HG02642 (cell line): ENCODE data around the gene WNK2.

Experiments
- ATAC-seq: cut with Tn5 transposase; IDR thresholded peaks from one replicate; pipeline ENCODE4 v1.9.1; 2021; ENCODE audit warnings: mild to moderate bottlenecking; ENCODE audit not compliant: unreplicated experiment, poor library complexity

Gene WNK2

GRCh38 chr9:93287593-93287992 lies 103.7 kb downstream of the WNK2 start:
- ATAC-seq = no peak

- ATAC-seq = no peak
Observed at GRCh38 chr9:93288341-93288740, 104.4 kb downstream of the WNK2 start.

GRCh38 chr9:93288891-93289883 lies 105.2 kb downstream of the WNK2 start:
- ATAC-seq = no peak

GRCh38 chr9:93290495-93291434 lies 106.8 kb downstream of the WNK2 start:
- no peak for ATAC-seq

GRCh38 chr9:93291536-93292287 lies 107.8 kb downstream of the WNK2 start:
- ATAC-seq = no peak

- ATAC-seq = no peak
Observed at GRCh38 chr9:93292288-93292615, 108.3 kb downstream of the WNK2 start.

GRCh38 chr9:93292664-93293328 lies 108.9 kb downstream of the WNK2 start:
- no peak for ATAC-seq

GRCh38 chr9:93294011-93294410 lies 110.1 kb downstream of the WNK2 start:
- ATAC-seq = no peak

GRCh38 chr9:93295031-93295430 lies 111.1 kb downstream of the WNK2 start:
- ATAC-seq = no peak

GRCh38 chr9:93295456-93296076 lies 111.6 kb downstream of the WNK2 start:
- ATAC-seq = no peak

- ATAC-seq = no peak
Observed at GRCh38 chr9:93296889-93297480, 113.0 kb downstream of the WNK2 start.

GRCh38 chr9:93297659-93298497 lies 113.9 kb downstream of the WNK2 start:
- no peak for ATAC-seq

GRCh38 chr9:93298498-93299417 lies 114.8 kb downstream of the WNK2 start:
- no peak for ATAC-seq

- no peak for ATAC-seq
Observed at GRCh38 chr9:93299418-93300174, 115.7 kb downstream of the WNK2 start.

- ATAC-seq = no peak
Observed at GRCh38 chr9:93300175-93300572, 116.2 kb downstream of the WNK2 start.

GRCh38 chr9:93300585-93301081 lies 116.7 kb downstream of the WNK2 start:
- no peak for ATAC-seq
